ENCODE data around the gene STRADA.
A peak's percentile ranks its signal among the peaks of the same experiment; 100 is the strongest.

STRADA gene

GRCh38 chr17:63752707-63753106 lies 11.1 kb upstream of the STRADA start:
- H3K27ac ChIP-seq (replicated peaks): peak overlapping the region; percentile 57
- no peak for DNase-seq (ENCODE audit: low read depth in 1 of 2, low spot score in 1 of 2)
- H3K27me3 ChIP-seq (ENCODE audit: insufficient read depth, poor library complexity, severe bottlenecking): no peaks in the 10 kb centered on the region
- no peak overlapping the region for H3K4me3 ChIP-seq (replicated peaks; ENCODE audit: insufficient read depth, low read length)
- no peak for TF ChIP-seq POLR2AphosphoS5 (IDR thresholded peaks at IDR 0.05; ENCODE audit: low read depth)

- DNase-seq (ENCODE audit: low read depth in 1 of 2, low spot score in 1 of 2): peak in 1 of 2 experiments; percentile 86
- TF ChIP-seq, protein P1, sequence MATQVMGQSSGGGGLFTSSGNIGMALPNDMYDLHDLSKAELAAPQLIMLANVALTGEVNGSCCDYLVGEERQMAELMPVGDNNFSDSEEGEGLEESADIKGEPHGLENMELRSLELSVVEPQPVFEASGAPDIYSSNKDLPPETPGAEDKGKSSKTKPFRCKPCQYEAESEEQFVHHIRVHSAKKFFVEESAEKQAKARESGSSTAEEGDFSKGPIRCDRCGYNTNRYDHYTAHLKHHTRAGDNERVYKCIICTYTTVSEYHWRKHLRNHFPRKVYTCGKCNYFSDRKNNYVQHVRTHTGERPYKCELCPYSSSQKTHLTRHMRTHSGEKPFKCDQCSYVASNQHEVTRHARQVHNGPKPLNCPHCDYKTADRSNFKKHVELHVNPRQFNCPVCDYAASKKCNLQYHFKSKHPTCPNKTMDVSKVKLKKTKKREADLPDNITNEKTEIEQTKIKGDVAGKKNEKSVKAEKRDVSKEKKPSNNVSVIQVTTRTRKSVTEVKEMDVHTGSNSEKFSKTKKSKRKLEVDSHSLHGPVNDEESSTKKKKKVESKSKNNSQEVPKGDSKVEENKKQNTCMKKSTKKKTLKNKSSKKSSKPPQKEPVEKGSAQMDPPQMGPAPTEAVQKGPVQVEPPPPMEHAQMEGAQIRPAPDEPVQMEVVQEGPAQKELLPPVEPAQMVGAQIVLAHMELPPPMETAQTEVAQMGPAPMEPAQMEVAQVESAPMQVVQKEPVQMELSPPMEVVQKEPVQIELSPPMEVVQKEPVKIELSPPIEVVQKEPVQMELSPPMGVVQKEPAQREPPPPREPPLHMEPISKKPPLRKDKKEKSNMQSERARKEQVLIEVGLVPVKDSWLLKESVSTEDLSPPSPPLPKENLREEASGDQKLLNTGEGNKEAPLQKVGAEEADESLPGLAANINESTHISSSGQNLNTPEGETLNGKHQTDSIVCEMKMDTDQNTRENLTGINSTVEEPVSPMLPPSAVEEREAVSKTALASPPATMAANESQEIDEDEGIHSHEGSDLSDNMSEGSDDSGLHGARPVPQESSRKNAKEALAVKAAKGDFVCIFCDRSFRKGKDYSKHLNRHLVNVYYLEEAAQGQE (IDR thresholded peaks at IDR 0.05; ENCODE audit: insufficient replicate concordance, low read depth): no peak
- TF ChIP-seq GABPA (IDR thresholded peaks at IDR 0.05; ENCODE audit: low read depth): no peak
- peak; percentile 27; the same call in 1 of the 2 replicates for TF ChIP-seq POLR2AphosphoS5 (IDR thresholded peaks at IDR 0.05; ENCODE audit: low read depth)
- TF ChIP-seq CTCF (IDR thresholded peaks at IDR 0.05; ENCODE audit: insufficient read depth, low read length): no peak
- TF ChIP-seq SPI1 (IDR thresholded peaks at IDR 0.05; ENCODE audit: borderline replicate concordance, low read depth): peak; percentile 39; the same call in 1 of the 2 replicates
- H3K27ac ChIP-seq (replicated peaks): peak overlapping the region; percentile 57
- no peak overlapping the region for H3K4me3 ChIP-seq (replicated peaks; ENCODE audit: insufficient read depth, low read length)
- no peaks in the 10 kb centered on the region for H3K27me3 ChIP-seq (ENCODE audit: insufficient read depth, poor library complexity, severe bottlenecking)
Measured at GRCh38 chr17:63751806-63752205, 10.2 kb upstream of the STRADA start.

DNA sequence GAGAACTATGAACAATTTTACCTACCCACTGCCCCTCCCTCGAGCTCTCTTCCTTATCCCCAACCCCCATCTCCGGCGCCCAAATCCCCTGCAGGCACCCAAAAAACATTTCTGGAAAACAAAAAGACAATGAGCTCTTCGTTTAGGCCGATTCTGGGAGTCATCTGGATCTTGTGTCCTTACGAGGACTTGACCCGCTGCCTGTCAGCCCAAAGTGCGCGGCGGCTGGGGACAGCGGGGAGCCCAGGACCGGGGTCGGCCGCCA lies 524 bp downstream of the STRADA start:
- peak overlapping the region; percentile 94 for H3K27ac ChIP-seq (replicated peaks)
- H3K27me3 ChIP-seq (ENCODE audit: insufficient read depth, poor library complexity, severe bottlenecking): no peaks in the 10 kb centered on the region
- peak overlapping the region; percentile 89 for H3K4me3 ChIP-seq (replicated peaks; ENCODE audit: insufficient read depth, low read length)
- TF ChIP-seq, protein P1 (IDR thresholded peaks at IDR 0.05; ENCODE audit: insufficient replicate concordance, low read depth): no peak
- TF ChIP-seq GABPA (IDR thresholded peaks at IDR 0.05; ENCODE audit: low read depth): no peak
- TF ChIP-seq CTCF (IDR thresholded peaks at IDR 0.05; ENCODE audit: insufficient read depth, low read length): no peak
- TF ChIP-seq POLR2AphosphoS5 (IDR thresholded peaks at IDR 0.05; ENCODE audit: low read depth): no peak
- no peak for TF ChIP-seq SPI1 (IDR thresholded peaks at IDR 0.05; ENCODE audit: borderline replicate concordance, low read depth)
- DNase-seq (ENCODE audit: low read depth in 1 of 2, low spot score in 1 of 2): no peak

- TF ChIP-seq, protein P1 (IDR thresholded peaks at IDR 0.05; ENCODE audit: insufficient replicate concordance, low read depth): no peak
- TF ChIP-seq CTCF (IDR thresholded peaks at IDR 0.05; ENCODE audit: insufficient read depth, low read length): no peak
- TF ChIP-seq POLR2AphosphoS5 (IDR thresholded peaks at IDR 0.05; ENCODE audit: low read depth): no peak
- no peak for TF ChIP-seq SPI1 (IDR thresholded peaks at IDR 0.05; ENCODE audit: borderline replicate concordance, low read depth)
- DNase-seq (ENCODE audit: low read depth in 1 of 2, low spot score in 1 of 2): no peak
- peak overlapping the region; percentile 94 for H3K27ac ChIP-seq (replicated peaks)
- peak overlapping the region; percentile 89 for H3K4me3 ChIP-seq (replicated peaks; ENCODE audit: insufficient read depth, low read length)
- H3K27me3 ChIP-seq (ENCODE audit: insufficient read depth, poor library complexity, severe bottlenecking): no peaks in the 10 kb centered on the region
Measured at GRCh38 chr17:63740464-63741142, 996 bp downstream of the STRADA start.
